ENCODE measurements around the gene CYB5R3.

The CYB5R3 gene

DNA sequence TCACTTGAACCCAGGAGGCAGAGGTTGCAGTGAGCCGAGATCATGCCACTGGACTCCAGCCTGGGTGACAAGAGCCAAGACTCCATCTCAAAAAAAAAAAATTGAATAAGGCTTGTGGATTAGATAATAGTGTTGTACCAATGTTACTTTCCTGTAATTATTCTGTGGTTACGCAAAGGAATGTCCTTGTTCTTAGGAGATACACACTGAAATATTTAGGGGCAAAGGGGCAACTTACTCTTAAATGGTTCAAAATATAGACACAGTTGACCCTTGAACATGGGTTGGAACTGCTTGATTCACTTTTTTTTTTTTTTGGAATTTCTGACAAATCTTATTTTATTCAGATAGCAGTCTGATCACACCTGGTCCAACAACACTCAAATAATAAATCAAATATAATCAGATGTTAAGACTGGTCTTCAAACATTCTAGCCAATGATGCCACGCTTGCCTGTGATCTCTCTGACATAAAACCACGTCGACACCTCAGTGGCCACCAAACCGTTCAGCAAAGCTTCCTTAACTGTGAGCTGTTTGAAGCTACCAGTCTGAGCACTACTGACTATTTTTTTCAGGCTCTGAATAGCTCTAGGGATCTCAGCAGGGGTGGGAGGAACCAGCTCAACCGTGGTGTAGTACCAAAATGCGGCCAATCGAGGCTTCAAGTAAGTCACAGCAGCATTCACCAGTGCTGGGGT lies 9.5 kb downstream of the CYB5R3 start:
- TF ChIP-seq, protein P1, sequence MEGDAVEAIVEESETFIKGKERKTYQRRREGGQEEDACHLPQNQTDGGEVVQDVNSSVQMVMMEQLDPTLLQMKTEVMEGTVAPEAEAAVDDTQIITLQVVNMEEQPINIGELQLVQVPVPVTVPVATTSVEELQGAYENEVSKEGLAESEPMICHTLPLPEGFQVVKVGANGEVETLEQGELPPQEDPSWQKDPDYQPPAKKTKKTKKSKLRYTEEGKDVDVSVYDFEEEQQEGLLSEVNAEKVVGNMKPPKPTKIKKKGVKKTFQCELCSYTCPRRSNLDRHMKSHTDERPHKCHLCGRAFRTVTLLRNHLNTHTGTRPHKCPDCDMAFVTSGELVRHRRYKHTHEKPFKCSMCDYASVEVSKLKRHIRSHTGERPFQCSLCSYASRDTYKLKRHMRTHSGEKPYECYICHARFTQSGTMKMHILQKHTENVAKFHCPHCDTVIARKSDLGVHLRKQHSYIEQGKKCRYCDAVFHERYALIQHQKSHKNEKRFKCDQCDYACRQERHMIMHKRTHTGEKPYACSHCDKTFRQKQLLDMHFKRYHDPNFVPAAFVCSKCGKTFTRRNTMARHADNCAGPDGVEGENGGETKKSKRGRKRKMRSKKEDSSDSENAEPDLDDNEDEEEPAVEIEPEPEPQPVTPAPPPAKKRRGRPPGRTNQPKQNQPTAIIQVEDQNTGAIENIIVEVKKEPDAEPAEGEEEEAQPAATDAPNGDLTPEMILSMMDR (IDR thresholded peaks at IDR 0.05): no peak
- no peak overlapping the region for H3K27ac ChIP-seq
- no peaks in the 10 kb centered on the region for H3K9me3 ChIP-seq
- H3K36me3 ChIP-seq: peaks cover 19% of the 10 kb centered on the region
- H3K27me3 ChIP-seq: no peaks in the 10 kb centered on the region
- no peak overlapping the region for H3K4me3 ChIP-seq (ENCODE audit: low read depth in 1 of 2, low read length in 1 of 2)
- H3K4me1 ChIP-seq (ENCODE audit: control insufficient read depth in 1 of 2, insufficient read depth in 1 of 2, low read depth in 1 of 2, low read length in 1 of 2): peaks cover 16 to 20% of the 10 kb centered on the region in 2 experiments

DNA sequence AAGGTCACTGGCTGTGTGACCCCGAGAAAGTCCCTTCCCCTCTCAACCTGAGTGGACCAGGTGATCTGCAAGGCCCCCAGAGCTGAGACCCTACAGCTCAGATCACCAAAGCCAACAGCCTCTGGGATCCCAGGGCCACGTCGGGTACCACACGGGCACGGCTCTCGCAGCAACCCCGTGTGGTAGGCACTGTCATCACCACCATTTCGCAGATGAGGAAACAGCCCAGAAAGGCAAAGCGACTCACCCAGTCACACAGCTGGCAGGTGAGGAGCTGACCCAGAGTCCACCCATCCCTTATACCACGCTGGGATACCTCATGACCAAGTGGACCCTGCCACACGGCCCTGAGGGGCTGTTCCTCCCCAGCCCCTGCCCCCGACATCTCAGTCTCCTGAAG lies 11.6 kb downstream of the CYB5R3 start:
- TF ChIP-seq, protein P1 (IDR thresholded peaks at IDR 0.05): no peak
- H3K4me3 ChIP-seq (ENCODE audit: low read depth in 1 of 2, low read length in 1 of 2): no peak overlapping the region
- H3K27me3 ChIP-seq: no peaks in the 10 kb centered on the region
- no peaks in the 10 kb centered on the region for H3K9me3 ChIP-seq
- H3K4me1 ChIP-seq (ENCODE audit: control insufficient read depth in 1 of 2, insufficient read depth in 1 of 2, low read depth in 1 of 2, low read length in 1 of 2): peaks cover 0 to under 1% of the 10 kb centered on the region in 2 experiments
- H3K36me3 ChIP-seq: peaks cover 41% of the 10 kb centered on the region
- no peak overlapping the region for H3K27ac ChIP-seq

DNA sequence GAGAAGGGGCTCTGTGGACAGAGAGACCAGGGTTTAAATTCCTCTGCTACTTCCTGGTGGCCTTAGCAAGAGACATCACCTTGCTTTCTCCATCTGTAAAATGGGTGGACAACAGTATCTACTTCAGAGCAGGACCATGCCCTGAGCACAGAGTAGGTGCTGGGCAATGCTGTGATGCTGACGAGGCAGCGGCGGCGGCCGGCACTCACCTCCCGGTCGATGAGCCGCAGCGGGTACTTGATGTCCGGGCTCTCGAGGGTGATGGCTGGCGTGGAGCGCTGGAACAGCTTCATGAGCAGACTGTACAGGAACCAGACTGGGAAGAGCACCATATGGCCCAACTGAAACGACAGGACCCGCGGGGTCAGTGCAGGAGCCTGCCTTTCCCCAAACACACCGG lies 12.7 kb downstream of the CYB5R3 start:
- Histone ChIP-seq H3K27me3 (no peaks in the 10 kb centered on the region), H3K36me3 (peaks cover 51% of the 10 kb centered on the region), H3K4me1 (ENCODE audit: control insufficient read depth in 1 of 2, insufficient read depth in 1 of 2, low read depth in 1 of 2, low read length in 1 of 2) (no peaks in the 10 kb centered on the region), H3K9me3 (no peaks in the 10 kb centered on the region), H3K27ac (no peak overlapping the region), H3K4me3 (ENCODE audit: low read depth in 1 of 2, low read length in 1 of 2) (no peak overlapping the region)
- TF ChIP-seq, protein P1 (IDR thresholded peaks at IDR 0.05): no peak

DNA sequence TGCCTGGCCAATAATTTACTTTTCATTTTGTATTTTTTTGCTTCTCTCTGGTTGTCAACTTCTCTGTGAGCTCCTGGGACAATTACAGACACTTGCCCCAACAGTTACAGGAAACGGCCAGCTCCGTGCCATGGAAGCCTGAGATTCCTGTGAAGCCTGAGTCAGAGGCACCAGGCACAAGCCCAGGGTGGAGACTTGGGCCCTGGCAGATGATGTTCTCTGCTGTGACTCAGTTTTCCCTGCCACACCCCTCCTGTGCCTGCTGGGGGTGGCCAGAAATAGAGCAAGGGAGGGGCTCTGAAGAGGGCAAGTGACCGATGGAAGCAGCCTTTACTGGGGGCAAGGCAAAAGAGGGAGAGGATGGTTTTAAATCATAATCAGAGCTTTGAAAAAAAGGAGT lies 13.7 kb downstream of the CYB5R3 start:
- TF ChIP-seq, protein P1 (IDR thresholded peaks at IDR 0.05): no peak
- no peak overlapping the region for H3K27ac ChIP-seq
- H3K27me3 ChIP-seq: no peaks in the 10 kb centered on the region

DNA sequence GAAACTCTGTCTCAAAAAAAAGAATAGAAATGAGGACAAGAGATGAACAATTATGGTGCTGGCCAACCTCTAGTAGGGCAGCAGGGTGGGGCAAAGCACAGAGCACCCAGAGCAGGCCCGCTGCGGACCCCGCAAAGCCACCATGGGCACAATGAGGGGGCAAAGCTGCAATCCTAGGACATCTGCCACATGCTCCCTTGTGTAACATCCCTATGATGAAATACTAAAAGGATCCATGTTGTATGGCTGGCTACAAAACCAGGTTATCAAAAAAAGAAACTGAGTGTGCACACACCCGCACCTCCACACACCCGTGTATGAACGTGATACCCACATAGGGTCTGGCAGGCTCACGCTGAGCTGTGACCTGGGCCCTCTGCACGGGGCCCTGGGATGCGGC lies 16.2 kb downstream of the CYB5R3 start:
- Histone ChIP-seq H3K4me3 (ENCODE audit: low read depth in 1 of 2, low read length in 1 of 2) (no peak overlapping the region), H3K27ac (no peak overlapping the region), H3K9me3 (no peaks in the 10 kb centered on the region), H3K4me1 (ENCODE audit: control insufficient read depth in 1 of 2, insufficient read depth in 1 of 2, low read depth in 1 of 2, low read length in 1 of 2) (no peaks in the 10 kb centered on the region), H3K36me3 (peaks cover 86% of the 10 kb centered on the region), H3K27me3 (no peaks in the 10 kb centered on the region)
- TF ChIP-seq, protein P1 (IDR thresholded peaks at IDR 0.05): no peak

More for the DNA sequence above, 13.7 kb downstream of the CYB5R3 start:
- Histone ChIP-seq H3K36me3 (peaks cover 61% of the 10 kb centered on the region), H3K9me3 (no peaks in the 10 kb centered on the region), H3K4me3 (ENCODE audit: low read depth in 1 of 2, low read length in 1 of 2) (no peak overlapping the region), H3K4me1 (ENCODE audit: control insufficient read depth in 1 of 2, insufficient read depth in 1 of 2, low read depth in 1 of 2, low read length in 1 of 2) (no peaks in the 10 kb centered on the region)

Data from neutrophil (primary cell).